Measurements from ENCODE around the gene GRAMD1A.

DNA sequence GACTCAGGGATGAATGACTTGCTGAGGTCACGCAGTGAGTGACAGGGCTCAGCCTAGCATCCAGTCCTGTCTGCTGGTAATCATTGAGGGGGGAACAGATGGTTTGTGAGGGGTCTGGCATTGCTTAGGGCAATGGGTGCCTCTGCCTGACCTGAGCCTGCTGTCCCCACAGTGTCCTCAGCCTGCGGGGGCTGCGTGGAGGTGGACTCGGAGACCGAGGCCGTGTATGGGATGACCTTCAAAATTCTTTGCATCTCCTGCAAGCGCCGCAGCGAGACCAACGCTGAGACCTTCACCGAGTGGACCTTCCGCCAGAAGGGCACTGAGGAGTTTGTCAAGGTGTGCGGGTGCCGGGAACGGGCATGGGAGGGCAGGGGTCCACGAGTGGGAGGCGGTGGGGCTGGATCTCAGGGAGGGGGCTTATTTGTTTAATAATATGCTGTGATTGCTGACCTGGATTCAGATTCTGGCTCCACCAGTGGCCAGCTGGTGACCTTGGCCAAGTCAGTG lies 32.3 kb downstream of the GRAMD1A start:
- TF ChIP-seq CTCF (tag by site-specific recombination; IDR thresholded peaks at IDR 0.05) = no peak
- no peak for TF ChIP-seq ZNF645 (tag by site-specific recombination; IDR thresholded peaks at IDR 0.05)
- no peak for TF ChIP-seq ZNF175 (tag by site-specific recombination; IDR thresholded peaks at IDR 0.05)
- no peak for TF ChIP-seq ZNF791 (tag by site-specific recombination; IDR thresholded peaks at IDR 0.05)
- TF ChIP-seq ZBTB11 (tag by site-specific recombination; conservative IDR thresholded peaks at IDR 0.05; ENCODE audit: low read depth) = no peak
- no peak for TF ChIP-seq ZNF239 (tag by site-specific recombination; IDR thresholded peaks at IDR 0.05)
- TF ChIP-seq, protein P1, sequence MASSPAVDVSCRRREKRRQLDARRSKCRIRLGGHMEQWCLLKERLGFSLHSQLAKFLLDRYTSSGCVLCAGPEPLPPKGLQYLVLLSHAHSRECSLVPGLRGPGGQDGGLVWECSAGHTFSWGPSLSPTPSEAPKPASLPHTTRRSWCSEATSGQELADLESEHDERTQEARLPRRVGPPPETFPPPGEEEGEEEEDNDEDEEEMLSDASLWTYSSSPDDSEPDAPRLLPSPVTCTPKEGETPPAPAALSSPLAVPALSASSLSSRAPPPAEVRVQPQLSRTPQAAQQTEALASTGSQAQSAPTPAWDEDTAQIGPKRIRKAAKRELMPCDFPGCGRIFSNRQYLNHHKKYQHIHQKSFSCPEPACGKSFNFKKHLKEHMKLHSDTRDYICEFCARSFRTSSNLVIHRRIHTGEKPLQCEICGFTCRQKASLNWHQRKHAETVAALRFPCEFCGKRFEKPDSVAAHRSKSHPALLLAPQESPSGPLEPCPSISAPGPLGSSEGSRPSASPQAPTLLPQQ (tag by site-specific recombination; IDR thresholded peaks at IDR 0.05) = no peak
- TF ChIP-seq ZNF302 (tag by site-specific recombination; IDR thresholded peaks at IDR 0.05; ENCODE audit: low read depth) = no peak
- TF ChIP-seq INSM2 (tag by site-specific recombination; IDR thresholded peaks at IDR 0.05) = no peak
- no peak for TF ChIP-seq ZNF398 (tag by site-specific recombination; IDR thresholded peaks at IDR 0.05)
